BLaER1 treated with 17β-estradiol and CSF1 and Interleukin-3, amounts not matched to agents 10 nM and 100 nM (cell line): ENCODE measurements around the gene SLC6A19.

Experiments used
- H3K27ac ChIP-seq, 11 experiments: shearing (Covaris generic); formaldehyde crosslinking; 2 replicates each; pipeline ENCODE4 v1.8.1; 2022
- H3K27me3 ChIP-seq, 11 experiments: shearing (Covaris generic); formaldehyde crosslinking; 2 replicates each; pipeline ENCODE4 v1.8.1; 2022
- H3K36me3 ChIP-seq, 11 experiments: shearing (Covaris generic); formaldehyde crosslinking; 2 replicates each; pipeline ENCODE4 v1.8.1; 2022
- H3K4me1 ChIP-seq, 10 experiments: shearing (Covaris generic); formaldehyde crosslinking; 2 replicates each; pipeline ENCODE4 v1.8.1; 2022
- H3K4me2 ChIP-seq, 11 experiments: shearing (Covaris generic); formaldehyde crosslinking; 2 replicates each; pipeline ENCODE4 v1.8.1; 2022
- H3K4me3 ChIP-seq, 10 experiments: shearing (Covaris generic); formaldehyde crosslinking; 2 replicates each; pipeline ENCODE4 v1.8.1; 2022
- H3K9ac ChIP-seq, 11 experiments: shearing (Covaris generic); formaldehyde crosslinking; 2 replicates each; pipeline ENCODE4 v1.8.1; 2022
- H3K9me3 ChIP-seq, 11 experiments: shearing (Covaris generic); formaldehyde crosslinking; replicated peaks in 1 of 11; 2 replicates each; pipeline ENCODE4 v1.8.1; 2022
- H4K20me1 ChIP-seq, 11 experiments: shearing (Covaris generic); formaldehyde crosslinking; 2 replicates each; pipeline ENCODE4 v1.8.1; 2022
- Cebpa-rat ChIP-seq, 11 experiments: shearing (Covaris generic); IDR thresholded peaks; 2 replicates each; pipeline ENCODE4 v1.8.1; 2022

SLC6A19 gene

DNA sequence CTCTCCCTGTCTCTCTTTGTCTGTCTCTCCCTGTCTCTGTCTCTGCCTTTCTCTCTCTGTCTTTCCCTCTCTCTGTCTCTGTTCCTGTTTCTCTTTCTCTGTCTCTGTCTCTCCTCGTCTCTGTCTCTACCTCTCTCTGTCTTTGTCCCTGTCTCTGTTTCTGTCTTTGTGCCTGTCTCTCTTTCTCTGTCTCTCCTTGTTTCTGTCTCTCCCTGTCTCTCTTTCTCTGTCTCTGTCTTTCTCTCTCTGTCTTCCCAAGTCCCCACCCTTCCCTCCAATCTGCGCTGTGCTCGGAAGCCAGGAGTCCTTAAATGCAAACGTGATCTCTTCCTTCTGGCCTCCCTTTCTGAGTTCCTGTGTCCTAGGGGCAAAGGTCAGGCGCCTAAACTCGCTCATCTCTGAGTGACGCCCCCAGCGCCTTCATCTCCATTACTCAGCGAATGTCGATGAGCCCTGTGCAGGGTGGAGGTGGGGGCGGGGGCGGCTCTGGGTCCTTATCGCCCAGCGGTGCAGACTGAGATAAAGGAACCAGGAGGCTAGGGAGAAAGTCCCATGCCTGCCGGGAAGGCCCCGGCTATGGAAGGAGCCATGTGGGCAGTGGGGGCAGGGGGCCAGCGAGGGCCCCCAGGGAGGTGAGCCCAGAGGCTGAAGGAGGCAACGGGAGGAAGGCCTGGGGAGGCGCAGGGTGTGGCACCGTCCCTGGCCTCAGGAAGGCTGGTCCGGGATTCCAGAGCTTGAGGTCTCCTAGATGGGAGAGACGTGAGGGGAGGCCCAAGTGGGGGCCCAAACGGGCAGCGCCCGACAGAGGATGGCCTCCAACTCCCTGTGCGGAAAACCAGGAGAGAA, 1.5 kb upstream of the SLC6A19 start:
- Histone ChIP-seq H3K4me3 (no peak overlapping the region), H3K4me1 (peaks cover 0 to 21% (median 10%) of the 10 kb centered on the region in 10 experiments; a peak in 8 of 20 replicates), H3K36me3 (no peaks in the 10 kb centered on the region), H3K27ac (no peak overlapping the region), H3K27me3 (peaks cover 7 to 32% (median 15%) of the 10 kb centered on the region in 11 experiments; a peak in 15 of 22 replicates), H4K20me1 (peaks cover 0 to 48% (median 0%) of the 10 kb centered on the region in 11 experiments; a peak in 8 of 22 replicates), H3K9me3 (no peaks in the 10 kb centered on the region), H3K9ac (no peak overlapping the region), H3K4me2 (0 out of 22 replicates have a peak overlapping the region, but pooled peaks of 3 of the 11 experiments have one; percentile 30 to 45 (median 37))
- TF ChIP-seq Cebpa-rat (IDR thresholded peaks at IDR 0.05), result no peak

DNA sequence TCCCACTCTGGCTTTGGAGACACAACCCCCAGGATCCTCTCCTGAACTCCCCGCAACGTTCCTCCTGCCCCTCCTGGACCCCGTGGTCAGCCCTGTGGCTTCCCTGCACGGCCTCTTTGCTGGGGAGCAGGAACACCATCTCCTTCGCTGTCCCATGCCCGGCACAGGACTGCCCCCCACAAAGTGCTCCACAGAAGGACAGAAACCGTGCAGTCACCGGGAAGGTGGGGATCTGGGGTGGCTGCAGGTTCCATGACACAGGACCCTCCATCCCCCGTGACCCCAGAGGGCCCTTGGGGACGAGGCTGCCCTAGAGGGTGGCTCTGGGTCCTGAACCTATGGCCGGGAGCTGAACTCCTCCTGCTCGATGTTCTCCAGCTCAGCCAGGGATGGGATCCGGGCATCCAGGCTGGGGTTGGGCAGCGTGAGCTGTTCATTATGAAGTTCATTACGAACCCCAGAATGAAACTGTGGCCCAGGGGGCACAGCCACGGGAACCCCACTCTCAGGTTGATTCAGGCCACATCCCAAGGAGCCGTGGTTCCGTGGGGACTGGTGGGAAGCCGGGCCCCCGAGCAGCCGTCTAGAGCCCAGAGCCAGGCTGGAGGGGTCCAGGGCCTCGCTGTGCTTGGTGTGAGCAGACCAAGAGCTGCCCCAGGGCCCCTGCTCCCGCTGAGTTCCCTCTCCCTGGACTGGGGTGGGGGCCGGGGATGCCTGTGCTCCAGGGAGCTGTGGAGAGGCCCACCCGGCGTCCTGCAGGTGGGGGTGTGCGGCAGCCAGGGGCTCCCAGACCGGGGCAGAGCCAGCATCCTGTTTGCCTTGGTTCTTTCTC, 684 bp upstream of the SLC6A19 start:
- H3K4me1 ChIP-seq, result peaks cover 0 to 21% (median 10%) of the 10 kb centered on the region in 10 experiments; a peak in 8 of 20 replicates
- H3K27me3 ChIP-seq, result peaks cover 7 to 32% (median 18%) of the 10 kb centered on the region in 11 experiments; a peak in 15 of 22 replicates
- no peak for TF ChIP-seq Cebpa-rat (IDR thresholded peaks at IDR 0.05)
- no peak overlapping the region for H3K27ac ChIP-seq
- H3K4me2 ChIP-seq, result peak overlapping the region in 7 of 11 experiments; percentile 5 to 49 (median 33); a peak in 11 of 22 replicates
- no peaks in the 10 kb centered on the region for H3K36me3 ChIP-seq
- H3K9ac ChIP-seq, result no peak overlapping the region
- peaks cover 0 to 47% (median 0%) of the 10 kb centered on the region in 11 experiments; a peak in 9 of 22 replicates for H4K20me1 ChIP-seq
- no peak overlapping the region for H3K4me3 ChIP-seq
- no peaks in the 10 kb centered on the region for H3K9me3 ChIP-seq

DNA sequence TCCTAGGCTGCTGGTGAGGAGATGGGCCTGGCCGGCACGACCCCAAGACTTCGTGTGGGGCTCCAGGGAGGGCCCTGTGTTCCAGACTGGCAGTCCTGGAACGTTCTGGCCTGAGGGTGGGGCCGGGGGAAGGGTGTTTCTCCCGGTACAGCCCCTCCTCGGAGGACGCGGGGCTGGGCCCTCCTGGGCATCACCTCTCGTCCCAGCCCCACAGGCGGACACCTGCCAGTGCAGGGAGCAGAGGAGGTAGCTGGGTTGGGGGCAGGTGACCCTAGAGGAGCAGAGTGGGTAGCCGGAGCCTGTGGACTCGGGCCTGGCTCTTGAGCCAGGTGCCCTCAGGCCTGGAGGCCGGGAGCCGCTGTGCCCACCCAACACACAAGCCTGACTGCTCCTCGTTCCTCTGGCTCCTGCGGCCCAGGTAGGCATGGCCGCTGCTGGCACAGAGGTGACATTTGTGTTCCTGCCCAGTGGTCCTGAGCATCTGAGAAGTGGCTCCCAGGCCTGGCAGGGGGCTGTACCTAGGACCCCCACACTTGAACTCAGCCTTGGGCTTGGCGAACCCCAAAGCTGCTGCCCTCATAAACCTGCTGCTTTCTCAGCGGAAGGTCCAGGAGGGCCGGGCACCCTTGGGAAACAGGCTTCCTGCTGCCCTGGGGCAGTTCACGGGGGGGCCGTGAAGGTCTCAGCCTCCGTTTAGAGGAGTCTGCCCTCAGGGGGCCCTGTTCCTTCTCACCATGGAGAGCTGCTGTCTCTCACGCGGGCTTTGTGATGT, 817 bp downstream of the SLC6A19 start:
- Histone ChIP-seq H3K36me3 (no peaks in the 10 kb centered on the region), H4K20me1 (peaks cover 0 to 57% (median 0%) of the 10 kb centered on the region in 11 experiments; a peak in 9 of 22 replicates), H3K9ac (no peak overlapping the region), H3K4me1 (peaks cover 0 to 21% (median 10%) of the 10 kb centered on the region in 10 experiments; a peak in 8 of 20 replicates), H3K4me2 (peak overlapping the region in 4 of 11 experiments; percentile 10 to 24 (median 19); a peak in 4 of 22 replicates), H3K4me3 (no peak overlapping the region), H3K27ac (no peak overlapping the region), H3K9me3 (no peaks in the 10 kb centered on the region), H3K27me3 (peaks cover 7 to 47% (median 18%) of the 10 kb centered on the region in 11 experiments; a peak in 16 of 22 replicates)
- no peak for TF ChIP-seq Cebpa-rat (IDR thresholded peaks at IDR 0.05)

DNA sequence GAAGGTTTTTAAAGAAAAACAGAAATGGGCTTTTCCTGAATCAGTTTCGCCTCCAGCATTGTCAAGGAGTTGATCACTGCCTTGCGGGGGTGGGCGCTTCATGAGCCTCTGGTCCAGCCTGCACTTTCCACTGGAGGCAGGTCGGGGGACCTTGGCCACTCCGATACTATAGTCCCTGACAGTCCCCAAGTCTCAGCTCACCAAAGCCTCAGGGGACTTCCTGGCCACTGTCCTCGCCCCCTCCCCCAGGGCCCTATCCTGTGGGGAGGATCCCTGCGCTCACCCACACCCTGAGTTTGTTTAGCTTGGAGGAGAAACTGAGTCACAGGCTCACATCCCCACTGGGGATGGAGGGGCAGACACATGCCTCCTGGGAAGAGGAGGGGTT, 1.4 kb downstream of the SLC6A19 start:
- Histone ChIP-seq H4K20me1 (peaks cover 0 to 58% (median 0%) of the 10 kb centered on the region in 11 experiments; a peak in 10 of 22 replicates), H3K4me2 (peak overlapping the region in 2 of 11 experiments; percentile 10 to 24; a peak in 2 of 22 replicates), H3K4me1 (peaks cover 0 to 21% (median 10%) of the 10 kb centered on the region in 10 experiments; a peak in 8 of 20 replicates), H3K9ac (no peak overlapping the region), H3K36me3 (no peaks in the 10 kb centered on the region), H3K27me3 (peaks cover 7 to 49% (median 18%) of the 10 kb centered on the region in 11 experiments; a peak in 16 of 22 replicates), H3K27ac (no peak overlapping the region), H3K4me3 (no peak overlapping the region), H3K9me3 (no peaks in the 10 kb centered on the region)
- TF ChIP-seq Cebpa-rat (IDR thresholded peaks at IDR 0.05), result no peak

DNA sequence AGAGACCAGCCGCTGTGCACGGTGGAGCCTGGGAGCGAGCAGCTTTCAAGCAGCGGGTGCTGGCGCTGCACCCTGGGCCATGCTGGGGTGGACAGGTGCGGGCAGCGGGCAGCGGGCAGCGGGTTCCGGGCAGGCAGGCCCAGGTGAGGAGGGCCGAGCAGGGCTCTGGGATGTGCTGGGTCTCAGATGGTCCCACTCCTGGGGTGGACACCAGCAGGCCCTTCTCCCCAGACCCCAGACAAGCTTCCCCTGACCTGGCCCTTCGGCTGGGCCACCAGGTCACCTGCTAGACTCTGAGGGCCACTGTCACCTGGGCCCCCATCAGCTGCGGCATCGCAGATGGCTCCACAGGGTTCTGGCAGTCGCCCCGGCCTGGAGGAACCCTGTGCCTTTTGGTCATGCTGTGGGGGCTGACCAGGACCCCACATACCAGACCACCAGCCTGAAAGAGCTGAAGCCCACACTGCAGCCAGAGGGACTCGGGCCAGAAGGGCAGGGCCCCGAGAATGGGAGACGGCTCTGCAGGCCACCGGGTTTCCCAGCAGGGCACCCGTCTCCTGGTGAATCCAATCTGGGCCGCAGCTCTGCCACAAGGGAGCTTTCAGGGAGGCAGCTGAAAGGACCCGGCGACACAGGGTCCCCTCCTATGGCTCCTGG, 2.0 kb downstream of the SLC6A19 start:
- TF ChIP-seq Cebpa-rat (IDR thresholded peaks at IDR 0.05), result no peak
- Histone ChIP-seq H4K20me1 (peaks cover 0 to 64% (median 0%) of the 10 kb centered on the region in 11 experiments; a peak in 10 of 22 replicates), H3K4me2 (no peak overlapping the region), H3K27me3 (peaks cover 7 to 49% (median 18%) of the 10 kb centered on the region in 11 experiments; a peak in 16 of 22 replicates), H3K36me3 (no peaks in the 10 kb centered on the region), H3K9me3 (no peaks in the 10 kb centered on the region), H3K4me3 (no peak overlapping the region), H3K4me1 (peaks cover 0 to 21% (median 10%) of the 10 kb centered on the region in 10 experiments; a peak in 8 of 20 replicates), H3K9ac (no peak overlapping the region), H3K27ac (no peak overlapping the region)

DNA sequence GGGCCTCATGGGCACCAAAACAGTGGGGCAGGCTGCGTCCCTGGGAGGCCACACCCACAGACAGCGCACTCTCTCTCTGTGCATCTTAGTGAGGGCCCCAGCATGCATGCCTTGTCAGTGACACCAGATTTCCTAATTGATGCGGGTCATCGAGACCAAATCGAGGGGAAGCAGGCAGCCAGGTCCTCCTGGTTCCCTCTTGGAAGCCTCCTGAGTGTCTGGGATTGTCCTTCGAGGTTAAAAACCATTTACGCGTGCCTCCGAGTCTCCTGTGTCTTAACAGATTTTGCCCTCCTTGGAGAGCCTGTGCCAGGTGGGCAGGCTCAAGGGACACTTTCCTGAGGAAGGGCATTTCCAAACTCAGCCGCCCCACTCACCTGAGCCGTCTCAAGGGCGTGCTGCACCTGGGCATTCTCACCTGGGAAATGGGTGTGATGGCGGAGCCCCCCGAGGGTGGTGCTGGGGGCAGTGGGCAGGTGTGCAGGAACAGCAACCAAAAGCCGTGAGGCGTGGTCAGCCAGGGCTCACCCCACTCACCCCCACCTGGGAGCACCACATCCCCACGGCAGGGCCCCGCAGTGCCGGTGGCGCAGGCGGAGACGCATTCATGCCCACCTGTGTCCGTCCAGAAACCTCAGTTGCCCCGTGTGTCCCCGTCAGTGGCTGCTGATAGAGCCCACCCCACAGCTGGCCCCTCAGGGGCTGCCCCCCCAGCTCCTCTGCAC, 2.7 kb downstream of the SLC6A19 start:
- H4K20me1 ChIP-seq, result peaks cover 0 to 70% (median 0%) of the 10 kb centered on the region in 11 experiments; a peak in 10 of 22 replicates
- peaks cover 0 to 21% (median 10%) of the 10 kb centered on the region in 10 experiments; a peak in 8 of 20 replicates for H3K4me1 ChIP-seq
- H3K4me3 ChIP-seq, result no peak overlapping the region
- H3K27ac ChIP-seq, result no peak overlapping the region
- H3K36me3 ChIP-seq, result no peaks in the 10 kb centered on the region
- no peak overlapping the region for H3K9ac ChIP-seq
- no peak for TF ChIP-seq Cebpa-rat (IDR thresholded peaks at IDR 0.05)
- H3K4me2 ChIP-seq, result no peak overlapping the region
- peaks cover 7 to 45% (median 18%) of the 10 kb centered on the region in 11 experiments; a peak in 16 of 22 replicates for H3K27me3 ChIP-seq
- no peaks in the 10 kb centered on the region for H3K9me3 ChIP-seq

DNA sequence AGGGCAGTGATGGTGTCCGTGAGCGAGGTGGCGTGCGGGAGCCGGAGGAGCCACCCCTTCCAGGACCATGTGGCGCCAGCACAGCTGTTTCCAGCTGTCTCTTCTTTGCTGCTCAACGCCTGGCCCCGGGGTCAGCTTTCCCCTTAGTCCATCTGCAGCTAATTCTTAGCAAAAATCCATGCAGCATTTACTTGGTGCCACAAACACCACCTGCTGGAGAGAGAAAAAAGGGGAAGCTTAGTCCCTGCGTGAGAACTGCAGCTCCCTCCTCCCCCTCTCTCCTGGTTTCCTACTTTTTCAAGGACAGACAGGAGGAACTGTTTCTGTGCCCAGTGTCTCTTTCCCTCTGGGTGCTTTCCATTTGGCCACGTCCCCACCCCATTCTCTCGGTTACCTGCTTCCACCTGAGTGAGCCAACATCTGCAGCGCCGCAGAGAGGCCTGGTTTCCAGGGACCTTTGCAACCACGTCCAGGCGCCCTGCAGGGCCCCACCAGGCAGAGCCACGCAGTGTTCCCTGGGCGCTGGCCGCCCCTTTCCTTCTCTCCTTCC, 3.4 kb downstream of the SLC6A19 start:
- H3K4me1 ChIP-seq, result peaks cover 0 to 25% (median 10%) of the 10 kb centered on the region in 10 experiments; a peak in 8 of 20 replicates
- peaks cover 0 to 75% (median 0%) of the 10 kb centered on the region in 11 experiments; a peak in 10 of 22 replicates for H4K20me1 ChIP-seq
- H3K27ac ChIP-seq, result no peak overlapping the region
- no peak overlapping the region for H3K9ac ChIP-seq
- H3K9me3 ChIP-seq, result no peaks in the 10 kb centered on the region
- no peak for TF ChIP-seq Cebpa-rat (IDR thresholded peaks at IDR 0.05)
- H3K4me2 ChIP-seq, result no peak overlapping the region
- H3K4me3 ChIP-seq, result no peak overlapping the region
- peaks cover 7 to 38% (median 15%) of the 10 kb centered on the region in 11 experiments; a peak in 15 of 22 replicates for H3K27me3 ChIP-seq
- H3K36me3 ChIP-seq, result no peaks in the 10 kb centered on the region
